Stomach smooth muscle (tissue), 2 donors: ENCODE results near the gene PAEP.

Experiments
- H3K27ac ChIP-seq: one replicate; pipeline ENCODE4 v1.7.0; 2013; ENCODE audit warnings: mild to moderate bottlenecking, low read length, inconsistent platforms
- H3K27me3 ChIP-seq, 2 donors: one replicate each; pipeline ENCODE4 v1.7.0; 2013; ENCODE audit warnings: low read length in 2 of 2; ENCODE audit not compliant: insufficient read depth in 2 of 2, control insufficient read depth in 1 of 2
- H3K36me3 ChIP-seq, 2 donors: one replicate each; pipeline ENCODE4 v1.7.0; 2013; ENCODE audit warnings: low read length in 2 of 2; ENCODE audit not compliant: control insufficient read depth in 2 of 2, insufficient read depth in 2 of 2
- H3K4me1 ChIP-seq: one replicate; pipeline ENCODE4 v1.7.0; 2013; ENCODE audit warnings: low read length; ENCODE audit not compliant: control insufficient read depth, insufficient read depth
- H3K4me3 ChIP-seq, 2 donors: one replicate each; pipeline ENCODE4 v1.7.0; 2013; ENCODE audit warnings: low read length in 2 of 2
- H3K9ac ChIP-seq, 2 donors: one replicate each; pipeline ENCODE4 v1.7.0; 2013; ENCODE audit warnings: low read length in 2 of 2, mild to moderate bottlenecking in 1 of 2
- H3K9me3 ChIP-seq, 2 donors: one replicate each; pipeline ENCODE4 v1.7.0; 2013; ENCODE audit warnings: low read length in 2 of 2; ENCODE audit not compliant: control insufficient read depth in 2 of 2
- donor health status: healthy.
- donor health status: Pancreatic carcinoma.

PAEP gene

GRCh38 chr9:135580664-135581380 is 19.3 kb downstream of the PAEP start:
- Histone ChIP-seq H3K27me3 (peaks cover 0 to 13% of the 10 kb centered on the region in 2 donors), H3K4me3 (no peak overlapping the region), H3K9ac (no peak overlapping the region), H3K4me1 (no peaks in the 10 kb centered on the region), H3K36me3 (no peaks in the 10 kb centered on the region), H3K27ac (no peak overlapping the region), H3K9me3 (no peaks in the 10 kb centered on the region)

GRCh38 chr9:135581636-135582426 is 20.3 kb downstream of the PAEP start:
- Histone ChIP-seq H3K9ac (no peak overlapping the region), H3K9me3 (no peaks in the 10 kb centered on the region)

GRCh38 chr9:135582541-135582940 is 21.0 kb downstream of the PAEP start:
- Histone ChIP-seq H3K27ac (no peak overlapping the region), H3K4me3 (no peak overlapping the region), H3K36me3 (no peaks in the 10 kb centered on the region), H3K27me3 (peaks cover 0 to 17% of the 10 kb centered on the region in 2 donors), H3K9me3 (no peaks in the 10 kb centered on the region), H3K4me1 (no peaks in the 10 kb centered on the region), H3K9ac (no peak overlapping the region)

More at GRCh38 chr9:135581636-135582426, 20.3 kb downstream of the PAEP start:
- Histone ChIP-seq H3K27me3 (peaks cover 0 to 17% of the 10 kb centered on the region in 2 donors), H3K4me3 (no peak overlapping the region), H3K27ac (no peak overlapping the region), H3K36me3 (no peaks in the 10 kb centered on the region), H3K4me1 (no peaks in the 10 kb centered on the region)

GRCh38 chr9:135582966-135583687 is 21.6 kb downstream of the PAEP start:
- H3K9me3 ChIP-seq, result no peaks in the 10 kb centered on the region
- no peaks in the 10 kb centered on the region for H3K36me3 ChIP-seq
- no peak overlapping the region for H3K27ac ChIP-seq
- no peak overlapping the region for H3K4me3 ChIP-seq
- H3K4me1 ChIP-seq, result no peaks in the 10 kb centered on the region
- peaks cover 0 to 17% of the 10 kb centered on the region in 2 donors for H3K27me3 ChIP-seq
- no peak overlapping the region for H3K9ac ChIP-seq

GRCh38 chr9:135583688-135584011 is 22.1 kb downstream of the PAEP start:
- Histone ChIP-seq H3K27ac (no peak overlapping the region), H3K4me1 (no peaks in the 10 kb centered on the region), H3K9me3 (no peaks in the 10 kb centered on the region), H3K27me3 (peaks cover 0 to 17% of the 10 kb centered on the region in 2 donors), H3K9ac (no peak overlapping the region), H3K4me3 (no peak overlapping the region), H3K36me3 (no peaks in the 10 kb centered on the region)

GRCh38 chr9:135584371-135584770 is 22.8 kb downstream of the PAEP start:
- Histone ChIP-seq H3K36me3 (no peaks in the 10 kb centered on the region), H3K9ac (no peak overlapping the region), H3K27me3 (peaks cover 0 to 17% of the 10 kb centered on the region in 2 donors), H3K4me1 (no peaks in the 10 kb centered on the region), H3K27ac (no peak overlapping the region), H3K4me3 (no peak overlapping the region), H3K9me3 (no peaks in the 10 kb centered on the region)

- Histone ChIP-seq H3K27ac (no peak overlapping the region), H3K4me1 (no peaks in the 10 kb centered on the region), H3K36me3 (no peaks in the 10 kb centered on the region), H3K27me3 (peaks cover 0 to 15% of the 10 kb centered on the region in 2 donors), H3K9me3 (no peaks in the 10 kb centered on the region), H3K9ac (no peak overlapping the region), H3K4me3 (no peak overlapping the region)
Measured at GRCh38 chr9:135584934-135585333, 23.4 kb downstream of the PAEP start.

GRCh38 chr9:135586601-135587109 is 25.1 kb downstream of the PAEP start:
- Histone ChIP-seq H3K36me3 (no peaks in the 10 kb centered on the region), H3K9me3 (no peaks in the 10 kb centered on the region), H3K27ac (no peak overlapping the region), H3K27me3 (peaks cover 7 to 23% of the 10 kb centered on the region in 2 donors), H3K4me1 (no peaks in the 10 kb centered on the region), H3K9ac (no peak overlapping the region), H3K4me3 (no peak overlapping the region)

- Histone ChIP-seq H3K27me3 (peaks cover 9 to 19% of the 10 kb centered on the region in 2 donors), H3K9ac (no peak overlapping the region), H3K4me3 (no peak overlapping the region), H3K27ac (no peak overlapping the region), H3K36me3 (no peaks in the 10 kb centered on the region), H3K4me1 (no peaks in the 10 kb centered on the region), H3K9me3 (no peaks in the 10 kb centered on the region)
Measured at GRCh38 chr9:135587658-135588057, 26.1 kb downstream of the PAEP start.

- no peaks in the 10 kb centered on the region for H3K9me3 ChIP-seq
Measured at GRCh38 chr9:135588371-135588770, 26.8 kb downstream of the PAEP start.

More at GRCh38 chr9:135588371-135588770, 26.8 kb downstream of the PAEP start:
- H3K36me3 ChIP-seq, result no peaks in the 10 kb centered on the region
- peaks cover 9 to 17% of the 10 kb centered on the region in 2 donors for H3K27me3 ChIP-seq
- H3K27ac ChIP-seq, result no peak overlapping the region
- no peak overlapping the region for H3K9ac ChIP-seq
- no peak overlapping the region for H3K4me3 ChIP-seq
- H3K4me1 ChIP-seq, result no peaks in the 10 kb centered on the region
